Ishikawa (cell line): ENCODE data around the gene CD27.
A peak's percentile ranks its signal among the peaks of the same experiment; 100 is the strongest.

Experiments used
- EP300 ChIP-seq: IDR thresholded peaks from 2 replicates; pipeline ENCODE4 v1.6.1; 2012; ENCODE audit warnings: borderline replicate concordance
- TCF12 ChIP-seq: IDR thresholded peaks from 2 replicates; pipeline ENCODE4 v1.6.1; 2012; ENCODE audit warnings: low read depth

- no peak; the same call in 1 of the 2 replicates for TF ChIP-seq EP300
- TF ChIP-seq TCF12, result peak; percentile 36; the same call in 1 of the 2 replicates
Observed at GRCh38 chr12:6493497-6494257, 48.9 kb downstream of the CD27 start, which contains the start of gene NCAPD2.
